GM12891 (cell line): ENCODE data around the gene TLE3.

Source experiments
- DNase-seq: peaks from one replicate; pipeline ENCODE4 v3.0.0; 2011; ENCODE audit warnings: low spot score; ENCODE audit not compliant: insufficient read length
- FAIRE-seq: peaks from 2 replicates; lab custom pipeline; 2011; peaks lifted over from hg19 to GRCh38; lab: Jason Lieb, UNC
- PAX5 ChIP-seq: IDR thresholded peaks from 2 replicates; pipeline ENCODE4 v1.6.1; 2011; ENCODE audit warnings: low read length, moderate library complexity, mild to moderate bottlenecking; ENCODE audit not compliant: insufficient read depth, severe bottlenecking
- POLR2A ChIP-seq: IDR thresholded peaks from 2 replicates; pipeline ENCODE4 v1.6.1; 2011; ENCODE audit warnings: low read depth, low read length, control low read depth
- POLR2AphosphoS5 ChIP-seq: IDR thresholded peaks from 2 replicates; pipeline ENCODE4 v1.6.1; 2011; ENCODE audit warnings: low read depth, low read length, control low read depth
- POU2F2 ChIP-seq: IDR thresholded peaks from 2 replicates; pipeline ENCODE4 v1.6.1; 2011; ENCODE audit warnings: low read depth, mild to moderate bottlenecking, control low read depth, low read length, moderate library complexity
- SPI1 ChIP-seq: IDR thresholded peaks from 2 replicates; pipeline ENCODE4 v1.6.1; 2011; ENCODE audit warnings: low read depth, low read length, control low read depth
- TAF1 ChIP-seq: IDR thresholded peaks from 2 replicates; pipeline ENCODE4 v1.6.1; 2011; ENCODE audit warnings: low read depth, low read length, control low read depth

Gene TLE3

DNA sequence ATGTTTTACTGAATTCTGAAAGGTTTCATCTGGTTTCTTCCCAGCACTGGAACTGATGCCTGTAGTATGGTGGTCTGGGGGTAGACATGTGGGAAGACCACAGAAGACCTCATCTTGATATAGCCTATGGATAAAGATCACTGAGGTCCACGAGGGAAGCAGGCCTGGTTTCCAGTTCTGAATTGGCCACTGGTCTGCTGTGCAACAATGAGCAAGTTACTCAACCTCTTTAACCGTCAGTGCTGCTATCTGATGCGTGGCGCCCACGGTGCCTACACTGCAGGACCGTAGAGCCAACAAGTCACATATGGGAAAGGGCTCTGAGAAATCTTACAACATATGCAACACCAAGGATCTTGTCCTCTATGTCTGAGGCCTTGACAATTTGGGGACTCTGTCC lies 13.3 kb downstream of the TLE3 start:
- TF ChIP-seq POLR2A (no peak), POU2F2 (no peak), PAX5 (no peak), TAF1 (no peak), POLR2AphosphoS5 (no peak), SPI1 (no peak)
- DNase-seq: no peak
- FAIRE-seq: peak; percentile 89

DNA sequence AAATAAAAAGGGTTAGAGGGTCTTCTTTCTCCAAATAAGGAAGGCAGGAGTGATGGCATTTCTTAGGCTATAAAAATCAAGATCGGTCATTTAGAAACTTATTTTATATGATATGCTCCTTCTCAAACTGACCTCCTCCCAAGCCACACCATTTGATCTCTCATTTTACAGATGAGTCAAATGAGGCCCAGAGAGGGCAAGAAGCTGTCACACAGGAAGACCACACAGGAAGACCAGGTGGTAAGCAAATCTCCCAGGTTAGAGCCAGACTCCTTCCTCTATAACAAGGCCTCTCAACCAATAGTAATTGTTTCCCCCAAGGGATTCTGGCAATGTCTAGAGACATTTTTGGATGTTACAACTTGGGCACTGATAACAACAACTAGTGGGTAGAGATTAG lies 13.8 kb downstream of the TLE3 start:
- DNase-seq (no peak), FAIRE-seq (peak; percentile 80)
- TF ChIP-seq TAF1 (no peak), SPI1 (no peak), POU2F2 (no peak), POLR2AphosphoS5 (no peak), PAX5 (no peak), POLR2A (no peak)

DNA sequence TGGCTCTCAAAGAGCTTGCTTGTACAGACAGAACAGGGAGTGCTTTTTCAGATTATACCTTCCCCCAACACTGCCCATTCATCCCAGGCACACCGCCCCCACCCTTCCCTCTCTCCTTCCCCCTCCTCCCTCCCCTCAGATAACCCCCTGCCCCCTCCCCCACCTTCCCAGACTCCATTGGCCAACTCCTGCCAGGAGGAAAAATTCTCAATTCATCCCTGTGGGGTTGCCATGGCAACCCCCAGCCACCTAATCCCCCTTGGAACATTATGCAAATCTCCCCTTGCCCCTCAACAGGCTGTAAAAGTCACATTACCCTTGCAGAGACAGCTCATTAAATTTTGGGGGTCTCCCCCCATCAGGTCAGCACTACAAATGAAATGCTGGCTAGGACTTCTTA lies 14.3 kb downstream of the TLE3 start:
- no peak for TF ChIP-seq SPI1
- FAIRE-seq (peak; percentile 55), DNase-seq (no peak)

DNA sequence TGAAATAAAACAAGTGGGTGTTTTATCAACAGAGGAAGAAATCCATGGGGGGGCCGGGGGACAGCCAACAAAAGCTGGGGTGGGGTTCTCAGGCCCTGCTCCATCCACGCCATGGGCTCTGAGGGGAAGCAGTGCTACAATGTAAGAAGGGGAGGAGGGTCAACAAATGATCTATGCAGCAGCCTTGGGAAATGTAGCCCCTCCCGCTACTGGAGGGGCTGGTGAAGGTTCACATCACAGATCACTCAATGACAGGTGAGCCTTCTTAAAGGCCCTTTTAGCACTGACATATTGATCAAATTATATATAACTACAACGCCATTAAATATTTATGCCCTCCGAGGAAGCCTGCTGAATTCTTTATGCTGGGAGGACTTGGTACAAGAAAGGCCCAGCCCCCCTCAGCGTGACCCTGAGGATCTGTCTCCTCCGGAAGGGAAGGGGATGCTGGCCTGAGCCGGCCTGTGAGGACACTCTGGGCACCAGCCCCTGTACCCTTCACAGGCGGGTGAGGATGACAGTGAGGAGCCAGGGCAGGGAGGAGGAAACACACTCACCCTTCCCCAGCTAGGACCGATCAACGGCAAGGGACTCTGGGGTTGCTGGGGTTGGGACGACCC lies 15.3 kb downstream of the TLE3 start:
- no peak for DNase-seq
- FAIRE-seq: no peak

DNA sequence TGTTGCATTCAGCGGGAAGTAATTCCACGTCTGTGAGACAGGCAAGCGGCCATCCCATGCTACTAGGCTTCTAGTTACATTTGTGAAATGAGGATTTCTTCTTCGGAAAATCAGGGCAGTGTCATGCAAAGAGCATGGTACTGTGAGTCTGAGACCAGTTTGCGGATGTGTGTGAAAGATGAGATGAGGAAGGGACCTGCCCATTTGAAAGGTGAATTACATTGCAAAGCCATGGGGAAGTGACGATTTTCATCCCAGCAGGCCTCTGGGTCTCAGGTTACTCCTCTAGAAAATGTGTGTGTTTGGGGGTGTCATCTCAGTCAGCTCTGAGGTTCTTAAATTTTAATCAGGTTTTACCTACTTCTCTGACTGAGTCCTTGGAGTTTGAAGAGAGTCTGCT lies 16.1 kb downstream of the TLE3 start:
- DNase-seq: no peak
- no peak for FAIRE-seq
- no peak for TF ChIP-seq POLR2A
- TF ChIP-seq TAF1: no peak
- no peak for TF ChIP-seq POLR2AphosphoS5
- TF ChIP-seq PAX5: no peak
- TF ChIP-seq SPI1: no peak
- TF ChIP-seq POU2F2: no peak

More for the DNA sequence above, 15.3 kb downstream of the TLE3 start:
- TF ChIP-seq SPI1: no peak
- no peak for TF ChIP-seq POU2F2
- TF ChIP-seq POLR2A: no peak
- TF ChIP-seq PAX5: no peak
- no peak for TF ChIP-seq POLR2AphosphoS5
- no peak for TF ChIP-seq TAF1

DNA sequence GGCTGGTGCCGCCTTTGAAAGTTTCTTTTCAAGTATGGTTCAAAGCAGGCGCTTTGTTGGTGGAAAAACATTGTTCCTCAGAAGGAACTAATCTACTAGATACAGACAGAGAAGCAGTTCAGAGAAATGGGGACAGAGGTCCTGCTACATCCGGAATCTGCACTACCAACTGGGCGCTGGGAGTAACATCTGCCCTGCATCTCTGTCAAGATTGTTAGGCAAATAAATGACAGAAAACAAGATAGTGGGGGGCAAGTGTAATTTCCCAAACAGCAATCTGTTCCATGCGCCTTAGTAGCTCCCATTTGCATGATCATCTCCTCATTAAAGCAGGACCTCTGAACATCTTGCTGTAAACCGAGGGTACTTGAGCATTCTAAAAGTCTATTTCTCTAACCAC lies 17.4 kb downstream of the TLE3 start:
- TF ChIP-seq POU2F2: no peak
- no peak for TF ChIP-seq POLR2A
- TF ChIP-seq SPI1: no peak
- no peak for TF ChIP-seq PAX5
- no peak for TF ChIP-seq TAF1
- no peak for TF ChIP-seq POLR2AphosphoS5
- no peak for DNase-seq
- no peak for FAIRE-seq

DNA sequence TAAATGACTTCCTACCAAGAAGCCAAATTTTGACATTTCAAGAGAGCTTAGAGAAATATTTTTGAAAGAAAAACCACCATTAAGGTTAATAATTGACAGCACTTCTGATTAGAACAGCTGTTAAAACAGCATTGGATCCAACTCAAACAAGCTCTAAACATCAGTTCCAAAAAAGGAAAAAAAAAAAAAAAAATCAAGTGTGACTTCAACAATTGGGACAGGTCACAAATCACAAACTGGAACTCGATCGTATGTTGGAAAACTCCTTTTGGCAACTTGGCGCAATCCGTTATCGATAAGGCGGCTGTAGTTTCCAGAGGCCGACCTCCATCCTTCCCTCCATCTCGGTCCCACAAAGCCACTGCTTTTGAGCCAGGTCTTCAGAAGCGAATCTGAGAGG lies 17.8 kb downstream of the TLE3 start:
- FAIRE-seq (no peak), DNase-seq (no peak)
- TF ChIP-seq PAX5: no peak
- TF ChIP-seq SPI1: no peak
- TF ChIP-seq TAF1: no peak

DNA sequence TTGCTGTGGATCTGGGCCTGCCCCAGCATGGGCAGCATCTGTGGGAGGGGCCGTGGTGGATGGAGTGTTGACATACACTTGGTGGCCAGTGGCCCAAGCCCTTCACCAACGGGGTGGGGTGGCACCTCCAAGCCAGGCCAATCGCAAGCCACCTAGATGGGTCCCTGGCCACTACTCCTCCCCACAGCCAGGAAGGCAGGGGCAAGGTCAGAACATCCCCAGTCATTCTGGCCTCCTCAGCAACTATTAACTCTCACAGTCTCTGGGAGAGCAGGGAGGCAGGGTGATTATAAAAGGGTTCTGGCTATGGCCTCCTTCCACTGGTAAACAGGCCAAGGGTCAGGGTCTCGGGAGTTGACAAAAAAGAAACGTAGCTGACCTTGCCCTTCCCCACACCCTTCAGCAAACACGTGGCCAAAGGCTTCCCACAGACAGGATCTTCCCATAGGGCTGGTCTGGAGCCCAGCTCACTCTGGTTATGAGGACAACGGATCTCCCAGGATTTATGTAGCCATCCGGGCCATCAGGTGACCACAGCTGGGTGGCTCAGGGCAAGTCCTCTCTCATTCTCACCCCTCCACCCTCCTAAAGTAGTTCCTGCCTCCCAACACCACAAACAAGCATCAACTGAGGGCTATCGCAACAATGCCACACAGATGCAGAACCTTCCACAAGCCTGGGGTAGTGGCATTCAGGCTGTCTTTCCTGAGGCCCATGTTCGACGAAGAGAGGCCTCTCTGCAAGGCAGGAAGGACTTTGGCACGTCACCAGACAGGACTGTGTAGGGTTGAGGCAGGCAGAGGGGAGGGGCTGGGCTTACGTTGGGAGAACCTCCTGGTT lies 18.9 kb downstream of the TLE3 start:
- no peak for FAIRE-seq
- no peak for DNase-seq
- no peak for TF ChIP-seq SPI1
- no peak for TF ChIP-seq POLR2AphosphoS5
- TF ChIP-seq POLR2A: no peak
- TF ChIP-seq TAF1: no peak
- no peak for TF ChIP-seq PAX5
- no peak for TF ChIP-seq POU2F2

DNA sequence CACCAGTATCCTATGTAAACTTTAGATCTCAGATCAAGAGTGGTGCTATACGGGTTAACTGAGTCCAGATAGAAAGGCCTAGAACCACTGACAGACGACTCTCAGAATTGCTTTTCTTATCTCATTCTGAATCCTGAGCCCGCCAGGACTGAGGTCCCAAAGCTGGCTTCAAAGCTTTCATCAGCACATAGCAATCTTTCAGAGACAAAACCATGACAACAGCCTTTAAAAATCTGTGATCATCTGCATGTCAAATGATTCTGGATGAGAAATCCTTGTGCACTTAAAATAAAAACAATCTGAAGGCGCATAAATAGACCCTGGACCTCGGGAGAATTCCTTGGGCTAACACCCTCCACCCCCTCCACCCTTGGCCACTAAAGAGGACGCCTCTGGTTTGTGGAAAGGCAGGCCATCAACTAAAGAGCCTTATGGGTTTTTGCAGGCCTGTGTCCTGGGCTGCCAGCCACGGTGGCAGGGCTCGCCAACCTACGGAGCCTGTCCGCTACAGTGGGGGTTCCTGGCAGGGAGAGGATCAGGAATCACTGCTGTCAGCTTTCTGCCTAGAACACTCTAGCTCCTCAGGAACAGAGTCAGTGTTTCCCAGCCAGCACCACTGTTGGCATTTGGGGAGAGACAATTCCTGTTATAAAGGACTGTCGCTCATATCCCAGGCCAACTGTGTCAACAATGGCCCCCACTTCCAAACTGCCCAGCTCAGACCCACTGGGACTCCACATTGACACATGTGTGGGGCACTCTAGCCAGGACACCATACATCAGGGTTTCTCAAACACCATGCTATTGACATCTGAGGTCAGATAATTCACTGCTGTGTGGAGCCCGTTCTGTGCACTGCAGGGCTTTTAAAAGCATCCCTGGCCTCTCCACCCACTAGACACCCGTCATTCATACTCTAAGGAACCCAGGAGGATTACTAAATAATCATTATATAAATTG lies 20.2 kb downstream of the TLE3 start:
- FAIRE-seq: no peak
- DNase-seq: no peak
- TF ChIP-seq PAX5 (no peak), POLR2AphosphoS5 (no peak), TAF1 (no peak)

DNA sequence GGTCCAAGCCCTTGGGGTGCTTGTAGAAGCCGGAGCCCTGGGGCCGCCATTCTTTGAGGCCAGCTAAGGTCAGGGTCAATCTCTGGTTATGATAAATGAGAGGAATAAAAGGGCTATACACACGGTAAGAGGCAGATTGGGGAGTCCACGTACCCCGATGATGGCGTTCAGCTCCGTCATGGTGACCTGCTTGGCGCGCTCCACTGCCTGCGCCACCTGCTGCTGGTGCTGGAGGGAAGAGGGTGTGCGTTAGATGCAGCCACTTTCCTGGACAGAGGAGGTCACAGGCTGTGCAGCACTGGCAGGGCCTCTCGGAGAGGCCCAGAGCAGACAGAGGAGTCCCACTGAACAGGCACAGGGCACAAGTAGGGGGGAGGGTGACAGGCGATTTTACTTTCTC lies 23.3 kb downstream of the TLE3 start:
- FAIRE-seq (no peak), DNase-seq (no peak)
- no peak for TF ChIP-seq POLR2AphosphoS5
- TF ChIP-seq PAX5: no peak
- no peak for TF ChIP-seq TAF1
- TF ChIP-seq SPI1: no peak
- no peak for TF ChIP-seq POLR2A
- TF ChIP-seq POU2F2: no peak
